ENCODE measurements around the gene DIAPH1.

DNA sequence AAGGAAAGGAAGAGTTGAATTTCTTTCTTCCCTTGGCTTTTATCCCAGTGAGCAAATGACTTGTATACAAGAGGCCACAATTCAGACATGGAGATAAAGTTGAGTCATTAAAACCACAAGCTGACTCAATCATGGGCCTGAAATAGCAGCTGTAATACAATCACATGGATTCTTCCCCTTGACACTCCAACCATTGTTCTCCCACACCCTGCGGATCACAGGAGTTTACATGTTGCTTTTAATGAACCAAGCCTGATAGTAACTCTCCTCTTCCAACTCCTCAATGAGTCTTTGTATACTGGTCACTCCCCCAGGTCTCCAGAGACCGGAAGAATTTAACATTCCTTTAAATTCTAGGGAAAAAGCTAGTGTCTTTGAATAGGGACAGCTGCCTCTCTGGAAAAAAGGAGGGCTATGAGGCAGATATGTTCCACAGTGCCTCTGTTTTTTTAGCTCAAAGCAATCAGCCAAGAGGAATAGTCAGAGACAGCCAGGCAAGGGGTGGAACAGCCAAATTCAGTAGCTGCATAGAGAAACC is 97.5 kb downstream of the DIAPH1 start:
- no peak for TF ChIP-seq EZH2phosphoT487 (IDR thresholded peaks at IDR 0.05; ENCODE audit: low read depth)
- TF ChIP-seq, protein P1, sequence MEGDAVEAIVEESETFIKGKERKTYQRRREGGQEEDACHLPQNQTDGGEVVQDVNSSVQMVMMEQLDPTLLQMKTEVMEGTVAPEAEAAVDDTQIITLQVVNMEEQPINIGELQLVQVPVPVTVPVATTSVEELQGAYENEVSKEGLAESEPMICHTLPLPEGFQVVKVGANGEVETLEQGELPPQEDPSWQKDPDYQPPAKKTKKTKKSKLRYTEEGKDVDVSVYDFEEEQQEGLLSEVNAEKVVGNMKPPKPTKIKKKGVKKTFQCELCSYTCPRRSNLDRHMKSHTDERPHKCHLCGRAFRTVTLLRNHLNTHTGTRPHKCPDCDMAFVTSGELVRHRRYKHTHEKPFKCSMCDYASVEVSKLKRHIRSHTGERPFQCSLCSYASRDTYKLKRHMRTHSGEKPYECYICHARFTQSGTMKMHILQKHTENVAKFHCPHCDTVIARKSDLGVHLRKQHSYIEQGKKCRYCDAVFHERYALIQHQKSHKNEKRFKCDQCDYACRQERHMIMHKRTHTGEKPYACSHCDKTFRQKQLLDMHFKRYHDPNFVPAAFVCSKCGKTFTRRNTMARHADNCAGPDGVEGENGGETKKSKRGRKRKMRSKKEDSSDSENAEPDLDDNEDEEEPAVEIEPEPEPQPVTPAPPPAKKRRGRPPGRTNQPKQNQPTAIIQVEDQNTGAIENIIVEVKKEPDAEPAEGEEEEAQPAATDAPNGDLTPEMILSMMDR (IDR thresholded peaks at IDR 0.05; ENCODE audit: low read depth, low read length), result no peak

Data from OCI-LY3 (cell line).